H1 (cell line): ENCODE measurements around the gene ZBTB7A.

Experiments
- BCL11A ChIP-seq, 2 experiments: IDR thresholded peaks; one replicate each; pipeline ENCODE4 v1.6.1; 2011; ENCODE audit warnings: low read depth in 2 of 2, low read length in 2 of 2, mild to moderate bottlenecking in 2 of 2
- CBX8 ChIP-seq: fragments of 300-800, 300-1000 bp; sonication (generic); IDR thresholded peaks from 2 replicates; pipeline ENCODE4 v1.7.1; 2016; ENCODE audit warnings: low read depth, low read length, borderline replicate concordance
- CEBPB ChIP-seq: IDR thresholded peaks from 2 replicates; pipeline ENCODE4 v1.6.1; 2012; ENCODE audit warnings: low read depth, low read length
- CTCF ChIP-seq, 3 experiments: IDR thresholded peaks; 1 replicate in 2 of 3; 2 replicates in 1 of 3; pipeline versions ENCODE4 v1.5.1 to v1.6.1; 2011; ENCODE audit warnings: low read length in 3 of 3, mild to moderate bottlenecking in 3 of 3, inconsistent platforms in 2 of 3, low read depth in 1 of 3, moderate library complexity in 1 of 3; ENCODE audit not compliant: insufficient read depth in 1 of 3; ENCODE audit errors: control extremely low read depth in 1 of 3
- EP300 ChIP-seq, 2 experiments: IDR thresholded peaks; 1 replicate in 1 of 2; 2 replicates in 1 of 2; pipeline ENCODE4 v1.6.1; 2011 to 2012; ENCODE audit warnings: low read depth in 2 of 2, low read length in 2 of 2, mild to moderate bottlenecking in 2 of 2, borderline replicate concordance in 1 of 2, inconsistent platforms in 1 of 2, moderate library complexity in 1 of 2
- EZH2 ChIP-seq: fragments of 200-600 bp; sonication (generic); IDR thresholded peaks from 2 replicates; pipeline ENCODE4 v1.7.1; 2012; ENCODE audit warnings: low read depth, mild to moderate bottlenecking, moderate library complexity, low read length, inconsistent platforms; ENCODE audit not compliant: severe bottlenecking
- KDM5A ChIP-seq: fragments of 200-600 bp; IDR thresholded peaks from 2 replicates; pipeline ENCODE4 v1.7.1; 2012; ENCODE audit warnings: mild to moderate bottlenecking, low read length, inconsistent platforms, mixed read lengths
- POLR2A ChIP-seq, 2 experiments: IDR thresholded peaks; 1 replicate in 1 of 2; 2 replicates in 1 of 2; pipeline ENCODE4 v1.6.1; 2011; ENCODE audit warnings: low read depth in 2 of 2, low read length in 2 of 2, mild to moderate bottlenecking in 2 of 2; ENCODE audit errors: control extremely low read depth in 1 of 2
- POLR2AphosphoS5 ChIP-seq: IDR thresholded peaks from 2 replicates; pipeline ENCODE4 v1.6.1; 2011; ENCODE audit warnings: low read depth, low read length
- SP2 ChIP-seq: IDR thresholded peaks from 2 replicates; pipeline ENCODE4 v1.6.1; 2012; ENCODE audit warnings: mild to moderate bottlenecking, low read length, inconsistent platforms
- TAF1 ChIP-seq: IDR thresholded peaks from 2 replicates; pipeline ENCODE4 v1.6.1; 2011; ENCODE audit warnings: mild to moderate bottlenecking, low read depth, low read length
- YY1 ChIP-seq: IDR thresholded peaks from 2 replicates; pipeline ENCODE4 v1.6.1; 2011; ENCODE audit warnings: low read depth, mild to moderate bottlenecking, low read length

- TF ChIP-seq POLR2A (IDR thresholded peaks at IDR 0.05; ENCODE audit: control extremely low read depth in 1 of 2, low read depth in 2 of 2, low read length in 2 of 2) (no peak), CTCF (IDR thresholded peaks at IDR 0.05; ENCODE audit: control extremely low read depth in 1 of 3, insufficient read depth in 1 of 3, low read depth in 1 of 3, low read length in 3 of 3) (no peak), EP300 (IDR thresholded peaks at IDR 0.05; ENCODE audit: borderline replicate concordance in 1 of 2, low read depth in 2 of 2, low read length in 2 of 2) (no peak), POLR2AphosphoS5 (no peak), TAF1 (no peak), YY1 (no peak), SP2 (no peak), BCL11A (IDR thresholded peaks at IDR 0.05; ENCODE audit: low read depth in 2 of 2, low read length in 2 of 2) (no peak), EZH2 (no peak), CBX8 (no peak), CEBPB (no peak), KDM5A (no peak)
Measured at GRCh38 chr19:4101496-4101770, 34.7 kb upstream of the ZBTB7A start.
